HepG2 (cell line): ENCODE measurements around the gene C11orf21. TPM values are rescaled to one million over a fixed set of nuclear protein-coding genes. Genes with fewer than 3 reads are reported as not detected.

Experiments used
- ADNP ChIP-seq: sonication (generic); formaldehyde crosslinking; IDR thresholded peaks from 2 replicates; pipeline ENCODE4 v1.4.0; 2020; ENCODE audit warnings: missing genetic modification reagents
- CBX2 ChIP-seq, 2 experiments: fragments of 200-600 bp in 1 of 2; sonication (generic); formaldehyde crosslinking in 1 of 2; IDR thresholded peaks; 2 replicates each; pipeline versions ENCODE4 v1.7.0 to v1.8.1; 2018 to 2022; ENCODE audit warnings: low read depth in 2 of 2, low read length in 1 of 2, mild to moderate bottlenecking in 1 of 2, missing genetic modification reagents in 1 of 2
- GMEB1 ChIP-seq: sonication (generic); formaldehyde crosslinking; IDR thresholded peaks from 2 replicates; pipeline ENCODE4 v1.5.1; 2020; ENCODE audit warnings: missing genetic modification reagents, mild to moderate bottlenecking, borderline replicate concordance
- IKZF5 ChIP-seq: IDR thresholded peaks from 2 replicates; pipeline ENCODE4 v1.6.1; 2018; ENCODE audit warnings: missing genetic modification reagents, mild to moderate bottlenecking, missing compliant biosample characterization
- JUN ChIP-seq: sonication (generic); formaldehyde crosslinking; IDR thresholded peaks from 2 replicates; pipeline ENCODE4 v1.4.0; 2020; ENCODE audit warnings: mild to moderate bottlenecking, missing genetic modification reagents
- KLF12 ChIP-seq: sonication (generic); formaldehyde crosslinking; IDR thresholded peaks from 2 replicates; pipeline ENCODE4 v1.4.0; 2020; ENCODE audit warnings: missing genetic modification reagents, borderline replicate concordance
- KLF13 ChIP-seq: sonication (generic); formaldehyde crosslinking; IDR thresholded peaks from 2 replicates; pipeline ENCODE4 v1.4.0; 2020; ENCODE audit warnings: mild to moderate bottlenecking, missing genetic modification reagents
- MAF1 ChIP-seq: sonication (generic); formaldehyde crosslinking; IDR thresholded peaks from 2 replicates; pipeline ENCODE4 v1.5.0; 2020; ENCODE audit warnings: missing genetic modification reagents, borderline replicate concordance
- MBNL3 ChIP-seq: fragments of 250-450 bp; sonication (Bioruptor Pico); conservative IDR thresholded peaks from 2 replicates; pipeline ENCODE4 v1.8.0; 2022; ENCODE audit warnings: mild to moderate bottlenecking, inconsistent platforms
- NFE2L1 ChIP-seq: sonication (generic); formaldehyde crosslinking; IDR thresholded peaks from 2 replicates; pipeline ENCODE4 v1.4.0; 2020; ENCODE audit warnings: missing genetic modification reagents, mild to moderate bottlenecking, borderline replicate concordance
- NFE2L2 ChIP-seq: fragments of 150-350 bp; IDR thresholded peaks from 2 replicates; pipeline ENCODE4 v1.6.1; 2014; ENCODE audit warnings: low read length
- PHF8 ChIP-seq: sonication (generic); formaldehyde crosslinking; IDR thresholded peaks from 2 replicates; pipeline ENCODE4 v1.5.0; 2020; ENCODE audit warnings: missing genetic modification reagents
- YY1 ChIP-seq: IDR thresholded peaks from 2 replicates; pipeline ENCODE4 v1.6.1; 2011; ENCODE audit warnings: low read length, low read depth, moderate library complexity, mild to moderate bottlenecking; ENCODE audit not compliant: insufficient read depth, insufficient replicate concordance
- ZBTB38 ChIP-seq: sonication (generic); formaldehyde crosslinking; IDR thresholded peaks from 2 replicates; pipeline ENCODE4 v1.5.1; 2020; ENCODE audit warnings: mild to moderate bottlenecking, missing genetic modification reagents
- ZNF235 ChIP-seq: sonication (generic); formaldehyde crosslinking; IDR thresholded peaks from 2 replicates; pipeline ENCODE4 v1.8.1; 2023; ENCODE audit warnings: mild to moderate bottlenecking, missing genetic modification reagents, borderline replicate concordance
- ZNF407 ChIP-seq: sonication (generic); formaldehyde crosslinking; IDR thresholded peaks from one replicate; pipeline ENCODE4 v1.5.1; 2020; ENCODE audit warnings: mild to moderate bottlenecking, missing genetic modification reagents; ENCODE audit errors: not compliant biosample characterization
- ZNF678 ChIP-seq: sonication (generic); formaldehyde crosslinking; IDR thresholded peaks from 2 replicates; pipeline ENCODE4 v1.4.0; 2020; ENCODE audit warnings: mild to moderate bottlenecking, missing genetic modification reagents
- ZSCAN30 ChIP-seq: sonication (generic); formaldehyde crosslinking; IDR thresholded peaks from 2 replicates; pipeline ENCODE4 v1.5.0; 2020; ENCODE audit warnings: mild to moderate bottlenecking, missing genetic modification reagents
- polyA plus RNA-seq, 8 experiments: library from polyadenylated mRNA; depleted of rRNA in 3 of 8; stranded (reverse) in 7 of 8; unstranded in 1 of 8; fragments of >200 nt; fragmentation: Illumina TruSeq in 4 of 8; extraction: Trizol in 4 of 8; gene quantifications; 2 replicates each; pipeline versions ENCODE4 v1.2.1 to v1.2.3, GENCODE V29; 2011 to 2016; ENCODE audit warnings: low read depth in 4 of 8, missing spikeins in 1 of 8, mixed read lengths in 1 of 8; ENCODE audit not compliant: insufficient read depth in 1 of 8
- total RNA-seq, 5 experiments: library from RNA; depleted of rRNA; stranded (reverse); fragments of >200 nt; fragmentation: Illumina TruSeq; extraction: Trizol; gene quantifications; 2 replicates each; pipeline ENCODE4 v1.2.3, GENCODE V29; 2016; ENCODE audit warnings: low read depth in 1 of 5

The C11orf21 gene
- total and polyA plus RNA-seq, 2 of the 13 experiments (the other 11 are each of a cell fraction or from before 2014, with no cell fraction given): 0.08 TPM; not detected in 1

GRCh38 chr11:2268729-2269600 lies 32.8 kb downstream of the C11orf21 start (continued):
- TF ChIP-seq ZNF407 (CRISPR knock-in tag) (peak; percentile 20), CBX2 (IDR thresholded peaks at IDR 0.05; ENCODE audit: low read depth, low read length) (no peak), CBX2 (CRISPR knock-in tag; IDR thresholded peaks at IDR 0.05; ENCODE audit: low read depth) (no peak), ADNP (CRISPR knock-in tag) (no peak), NFE2L2 (no peak), MAF1 (CRISPR knock-in tag) (0 out of 2 replicates have a peak, but pooled peaks have one; percentile 53), YY1 (no peak), IKZF5 (peak; percentile 65), PHF8 (CRISPR knock-in tag) (peak; percentile 47; the same call in 1 of the 2 replicates), ZBTB38 (peak; percentile 26; the same call in 1 of the 2 replicates), GMEB1 (CRISPR knock-in tag) (no peak), ZSCAN30 (CRISPR knock-in tag) (no peak), ZNF235 (CRISPR knock-in tag) (no peak), JUN (CRISPR knock-in tag) (no peak), MBNL3 (no peak), ZNF678 (CRISPR knock-in tag) (no peak), KLF13 (no peak), KLF12 (CRISPR knock-in tag) (0 out of 2 replicates have a peak, but pooled peaks have one; percentile 32), NFE2L1 (CRISPR knock-in tag) (no peak)
